SW480 (cell line): ENCODE results near the gene AMMECR1.

Source experiments
- DNase-seq: peaks from one replicate; pipeline ENCODE4 v3.0.0-alpha.2; 2016; ENCODE audit warnings: low spot score

Gene AMMECR1

GRCh38 chrX:110212299-110212698 lies 105.6 kb downstream of the AMMECR1 start:
- no peak for DNase-seq

- DNase-seq = no peak
These were observed 106.5 kb downstream of the AMMECR1 start for GRCh38 chrX:110211340-110211739.

- peak; percentile 74 for DNase-seq
These were observed 107.3 kb downstream of the AMMECR1 start for GRCh38 chrX:110210417-110211139.

GRCh38 chrX:110208092-110208491 lies 109.8 kb downstream of the AMMECR1 start:
- DNase-seq = no peak

- DNase-seq = no peak
These were observed 112.9 kb downstream of the AMMECR1 start for GRCh38 chrX:110204986-110205385.

GRCh38 chrX:110201799-110202198 lies 116.1 kb downstream of the AMMECR1 start:
- no peak for DNase-seq

GRCh38 chrX:110194977-110195376 lies 122.9 kb downstream of the AMMECR1 start:
- DNase-seq = no peak

GRCh38 chrX:110192516-110192915 lies 125.4 kb downstream of the AMMECR1 start:
- DNase-seq = no peak

GRCh38 chrX:110188701-110189558 lies 129.0 kb downstream of the AMMECR1 start:
- DNase-seq = no peak

- DNase-seq = no peak
These were observed 134.6 kb downstream of the AMMECR1 start for GRCh38 chrX:110183314-110183713.

GRCh38 chrX:110182865-110183264 lies 135.0 kb downstream of the AMMECR1 start:
- DNase-seq = no peak

GRCh38 chrX:110182362-110182761 lies 135.5 kb downstream of the AMMECR1 start:
- DNase-seq = no peak

GRCh38 chrX:110181459-110182137 lies 136.3 kb downstream of the AMMECR1 start:
- no peak for DNase-seq

- DNase-seq = no peak
These were observed 137.0 kb downstream of the AMMECR1 start for GRCh38 chrX:110180928-110181310.

GRCh38 chrX:110180176-110180927 lies 137.5 kb downstream of the AMMECR1 start:
- peak; percentile 15 for DNase-seq

GRCh38 chrX:110178179-110178865 lies 139.6 kb downstream of the AMMECR1 start:
- DNase-seq = no peak

GRCh38 chrX:110175696-110176095 lies 142.2 kb downstream of the AMMECR1 start:
- no peak for DNase-seq

- no peak for DNase-seq
These were observed 142.7 kb downstream of the AMMECR1 start for GRCh38 chrX:110175146-110175545.

GRCh38 chrX:110173192-110174175 lies 144.4 kb downstream of the AMMECR1 start:
- no peak for DNase-seq

- DNase-seq = no peak
These were observed 145.7 kb downstream of the AMMECR1 start for GRCh38 chrX:110172215-110172614.
